ENCODE data around the gene DPYD.

DPYD gene

DNA sequence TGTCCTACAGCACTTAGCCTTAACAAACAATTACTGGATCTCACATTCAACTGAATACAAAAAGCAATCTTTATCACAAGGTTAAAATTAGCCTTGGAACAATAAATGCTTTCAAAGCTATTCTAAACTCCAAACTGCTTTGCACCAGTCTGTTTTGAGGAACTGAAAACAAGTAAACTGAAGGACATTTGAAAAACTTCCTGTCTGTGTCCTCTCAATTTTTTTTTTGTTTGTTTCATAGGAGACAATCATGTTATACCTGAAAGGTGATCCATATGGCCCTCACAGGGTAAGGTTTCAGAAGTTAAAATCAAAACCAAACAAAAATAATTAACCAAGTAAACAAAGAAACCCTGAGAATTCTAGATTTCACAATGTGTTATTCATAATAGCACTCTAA is 459.1 kb downstream of the DPYD start:
- H3K4me3 ChIP-seq (ENCODE audit: low read depth, low read length), result no peak overlapping the region

GRCh38 chr1:97457446-97458089 is 463.3 kb downstream of the DPYD start:
- H3K4me3 ChIP-seq (ENCODE audit: low read depth, low read length), result no peak overlapping the region
- no peak for DNase-seq (ENCODE audit: low read depth)
- no peak for TF ChIP-seq CTCF (IDR thresholded peaks at IDR 0.05; ENCODE audit: control insufficient read depth, extremely low read depth, insufficient read depth)

More for the DNA sequence above, 459.1 kb downstream of the DPYD start:
- no peak for DNase-seq (ENCODE audit: low read depth)
- TF ChIP-seq CTCF (IDR thresholded peaks at IDR 0.05; ENCODE audit: control insufficient read depth, extremely low read depth, insufficient read depth), result no peak

DNA sequence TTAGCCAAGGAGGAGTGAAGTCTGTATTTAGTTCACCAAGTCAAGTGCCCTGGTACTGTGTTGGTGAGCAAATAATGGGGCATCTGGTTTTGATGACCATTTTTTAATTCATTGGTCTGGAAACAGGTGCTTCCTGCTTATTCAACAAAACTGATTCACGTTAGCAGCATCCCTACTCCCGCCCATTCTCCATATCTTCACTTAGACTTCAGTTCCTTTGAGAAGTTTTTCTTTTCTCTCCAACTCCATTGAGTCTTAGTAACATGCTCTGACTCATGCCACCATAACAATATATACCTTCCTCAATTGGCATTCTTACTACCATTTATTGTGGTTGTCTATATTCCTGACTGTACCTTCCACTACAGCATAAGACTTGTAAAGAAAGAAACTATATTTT is 468.9 kb downstream of the DPYD start:
- H3K4me3 ChIP-seq (ENCODE audit: low read depth, low read length), result no peak overlapping the region
- no peak for TF ChIP-seq CTCF (IDR thresholded peaks at IDR 0.05; ENCODE audit: control insufficient read depth, extremely low read depth, insufficient read depth)
- DNase-seq (ENCODE audit: low read depth), result no peak

- H3K4me3 ChIP-seq (ENCODE audit: low read depth, low read length), result no peak overlapping the region
- TF ChIP-seq CTCF (IDR thresholded peaks at IDR 0.05; ENCODE audit: control insufficient read depth, extremely low read depth, insufficient read depth), result no peak
- DNase-seq (ENCODE audit: low read depth), result no peak
Observed at GRCh38 chr1:97451046-97451826, 469.6 kb downstream of the DPYD start.

GRCh38 chr1:97441966-97442365 is 478.9 kb downstream of the DPYD start:
- DNase-seq (ENCODE audit: low read depth), result no peak
- H3K4me3 ChIP-seq (ENCODE audit: low read depth, low read length), result no peak overlapping the region
- TF ChIP-seq CTCF (IDR thresholded peaks at IDR 0.05; ENCODE audit: control insufficient read depth, extremely low read depth, insufficient read depth), result no peak

GRCh38 chr1:97433824-97434177 is 487.0 kb downstream of the DPYD start:
- DNase-seq (ENCODE audit: low read depth), result no peak
- no peak for TF ChIP-seq CTCF (IDR thresholded peaks at IDR 0.05; ENCODE audit: control insufficient read depth, extremely low read depth, insufficient read depth)

More at GRCh38 chr1:97433824-97434177, 487.0 kb downstream of the DPYD start:
- no peak overlapping the region for H3K4me3 ChIP-seq (ENCODE audit: low read depth, low read length)
